HL-60 (cell line): ENCODE measurements around the gene NFIA.

Experiments
- DNase-seq, 2 experiments: peaks; one replicate each; pipeline ENCODE4 v3.0.0-alpha.2; 2010 to 2020; ENCODE audit warnings: low read depth in 1 of 2, low spot score in 1 of 2
- H3K27ac ChIP-seq: fragments of 250-450 bp; sonication (Bioruptor Pico); replicated peaks from 2 replicates; pipeline ENCODE4 v1.5.1; 2020; ENCODE audit warnings: mild to moderate bottlenecking, moderate library complexity
- H3K27me3 ChIP-seq: fragments of 250-450 bp; sonication (Bioruptor Pico); 2 replicates; pipeline ENCODE4 v1.5.1; 2021; ENCODE audit warnings: mild to moderate bottlenecking, moderate library complexity; ENCODE audit not compliant: insufficient read depth, poor library complexity, severe bottlenecking
- H3K4me3 ChIP-seq: replicated peaks from 2 replicates; pipeline ENCODE4 v1.5.1; 2011; ENCODE audit warnings: mild to moderate bottlenecking, control low read depth, low read length; ENCODE audit not compliant: insufficient read depth
- GABPA ChIP-seq: IDR thresholded peaks from 2 replicates; pipeline ENCODE4 v1.6.1; 2012; ENCODE audit warnings: low read depth
- POLR2AphosphoS5 ChIP-seq: IDR thresholded peaks from 2 replicates; pipeline ENCODE4 v1.6.1; 2012; ENCODE audit warnings: low read depth
- SPI1 ChIP-seq: IDR thresholded peaks from 2 replicates; pipeline ENCODE4 v1.6.1; 2012; ENCODE audit warnings: low read depth, mild to moderate bottlenecking, borderline replicate concordance
- TF ChIP-seq, protein P1 (sequence below): IDR thresholded peaks from one replicate; pipeline ENCODE4 v1.5.1; 2011; ENCODE audit warnings: low read length, control low read depth, inconsistent platforms; ENCODE audit not compliant: insufficient read depth
- TF ChIP-seq, protein P2 (sequence below): IDR thresholded peaks from 2 replicates; pipeline ENCODE4 v1.6.1; 2012; ENCODE audit warnings: low read depth; ENCODE audit not compliant: insufficient replicate concordance

The NFIA gene

DNA sequence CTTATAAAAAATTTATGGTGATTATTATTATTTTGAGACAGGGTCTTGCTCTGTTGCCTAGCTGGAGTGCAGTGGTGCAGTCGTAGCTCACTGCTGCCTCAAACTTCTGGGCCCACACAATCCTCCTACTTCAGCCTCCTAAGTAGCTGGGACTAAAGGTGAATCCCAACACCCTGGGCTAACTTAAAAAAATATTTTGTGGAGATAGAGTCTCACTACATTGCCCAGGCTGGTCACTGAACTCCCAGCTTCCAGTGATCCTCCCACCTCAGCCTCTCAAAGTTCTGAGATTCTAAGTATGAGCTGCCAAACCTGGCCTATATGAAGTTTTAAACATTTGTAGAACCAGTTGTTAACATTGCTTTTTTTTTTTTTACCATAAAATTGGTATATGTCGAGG, 18.2 kb downstream of the NFIA start:
- no peak for DNase-seq
- Histone ChIP-seq H3K27me3 (no peaks in the 10 kb centered on the region), H3K27ac (no peak overlapping the region), H3K4me3 (no peak overlapping the region)
- TF ChIP-seq POLR2AphosphoS5, result no peak
- TF ChIP-seq, protein P1, sequence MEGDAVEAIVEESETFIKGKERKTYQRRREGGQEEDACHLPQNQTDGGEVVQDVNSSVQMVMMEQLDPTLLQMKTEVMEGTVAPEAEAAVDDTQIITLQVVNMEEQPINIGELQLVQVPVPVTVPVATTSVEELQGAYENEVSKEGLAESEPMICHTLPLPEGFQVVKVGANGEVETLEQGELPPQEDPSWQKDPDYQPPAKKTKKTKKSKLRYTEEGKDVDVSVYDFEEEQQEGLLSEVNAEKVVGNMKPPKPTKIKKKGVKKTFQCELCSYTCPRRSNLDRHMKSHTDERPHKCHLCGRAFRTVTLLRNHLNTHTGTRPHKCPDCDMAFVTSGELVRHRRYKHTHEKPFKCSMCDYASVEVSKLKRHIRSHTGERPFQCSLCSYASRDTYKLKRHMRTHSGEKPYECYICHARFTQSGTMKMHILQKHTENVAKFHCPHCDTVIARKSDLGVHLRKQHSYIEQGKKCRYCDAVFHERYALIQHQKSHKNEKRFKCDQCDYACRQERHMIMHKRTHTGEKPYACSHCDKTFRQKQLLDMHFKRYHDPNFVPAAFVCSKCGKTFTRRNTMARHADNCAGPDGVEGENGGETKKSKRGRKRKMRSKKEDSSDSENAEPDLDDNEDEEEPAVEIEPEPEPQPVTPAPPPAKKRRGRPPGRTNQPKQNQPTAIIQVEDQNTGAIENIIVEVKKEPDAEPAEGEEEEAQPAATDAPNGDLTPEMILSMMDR, result no peak
- no peak for TF ChIP-seq SPI1
- TF ChIP-seq, protein P2, sequence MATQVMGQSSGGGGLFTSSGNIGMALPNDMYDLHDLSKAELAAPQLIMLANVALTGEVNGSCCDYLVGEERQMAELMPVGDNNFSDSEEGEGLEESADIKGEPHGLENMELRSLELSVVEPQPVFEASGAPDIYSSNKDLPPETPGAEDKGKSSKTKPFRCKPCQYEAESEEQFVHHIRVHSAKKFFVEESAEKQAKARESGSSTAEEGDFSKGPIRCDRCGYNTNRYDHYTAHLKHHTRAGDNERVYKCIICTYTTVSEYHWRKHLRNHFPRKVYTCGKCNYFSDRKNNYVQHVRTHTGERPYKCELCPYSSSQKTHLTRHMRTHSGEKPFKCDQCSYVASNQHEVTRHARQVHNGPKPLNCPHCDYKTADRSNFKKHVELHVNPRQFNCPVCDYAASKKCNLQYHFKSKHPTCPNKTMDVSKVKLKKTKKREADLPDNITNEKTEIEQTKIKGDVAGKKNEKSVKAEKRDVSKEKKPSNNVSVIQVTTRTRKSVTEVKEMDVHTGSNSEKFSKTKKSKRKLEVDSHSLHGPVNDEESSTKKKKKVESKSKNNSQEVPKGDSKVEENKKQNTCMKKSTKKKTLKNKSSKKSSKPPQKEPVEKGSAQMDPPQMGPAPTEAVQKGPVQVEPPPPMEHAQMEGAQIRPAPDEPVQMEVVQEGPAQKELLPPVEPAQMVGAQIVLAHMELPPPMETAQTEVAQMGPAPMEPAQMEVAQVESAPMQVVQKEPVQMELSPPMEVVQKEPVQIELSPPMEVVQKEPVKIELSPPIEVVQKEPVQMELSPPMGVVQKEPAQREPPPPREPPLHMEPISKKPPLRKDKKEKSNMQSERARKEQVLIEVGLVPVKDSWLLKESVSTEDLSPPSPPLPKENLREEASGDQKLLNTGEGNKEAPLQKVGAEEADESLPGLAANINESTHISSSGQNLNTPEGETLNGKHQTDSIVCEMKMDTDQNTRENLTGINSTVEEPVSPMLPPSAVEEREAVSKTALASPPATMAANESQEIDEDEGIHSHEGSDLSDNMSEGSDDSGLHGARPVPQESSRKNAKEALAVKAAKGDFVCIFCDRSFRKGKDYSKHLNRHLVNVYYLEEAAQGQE, result no peak
- no peak for TF ChIP-seq GABPA

DNA sequence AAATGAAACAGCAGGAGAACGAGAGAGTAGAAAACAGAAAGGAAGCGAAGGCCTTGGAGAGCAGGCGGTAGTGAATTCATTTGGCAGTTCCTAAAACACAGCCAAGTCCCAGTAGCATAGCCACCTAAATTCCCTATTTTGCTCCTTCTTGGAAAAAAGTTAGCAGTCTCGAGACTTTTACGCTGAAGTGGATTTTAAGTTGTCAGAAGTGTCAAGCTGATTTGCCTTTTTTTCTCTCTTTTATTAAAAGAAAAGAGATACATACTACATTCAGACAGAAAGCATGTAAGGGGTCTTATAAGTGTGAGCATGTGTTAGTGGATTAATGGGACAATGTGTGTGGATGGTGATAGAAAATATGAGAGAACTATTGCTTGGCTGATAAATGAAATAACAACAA, 19.2 kb downstream of the NFIA start:
- no peak overlapping the region for H3K27ac ChIP-seq
- TF ChIP-seq GABPA (no peak), POLR2AphosphoS5 (no peak), SPI1 (no peak)
- TF ChIP-seq, protein P1, result no peak
- TF ChIP-seq, protein P2, result no peak
- no peaks in the 10 kb centered on the region for H3K27me3 ChIP-seq
- DNase-seq, result no peak
- no peak overlapping the region for H3K4me3 ChIP-seq

DNA sequence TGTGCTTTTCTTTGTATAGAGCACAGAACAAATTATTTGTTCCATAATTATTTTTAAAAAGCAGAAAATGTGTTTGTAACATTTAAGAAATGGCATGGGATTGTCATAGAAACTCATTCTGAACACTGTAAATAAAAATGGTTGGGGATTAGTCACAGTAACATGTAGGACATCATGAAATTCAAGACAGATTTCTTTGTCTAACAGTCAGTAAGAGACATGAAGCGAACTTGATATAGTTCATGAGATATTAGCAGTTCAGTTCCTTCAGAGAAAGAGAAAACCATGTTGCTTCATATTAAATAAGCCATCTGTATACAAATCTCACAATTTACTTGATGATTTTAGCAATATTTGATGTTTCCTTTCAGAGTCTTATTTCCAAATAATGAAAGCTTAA, 19.7 kb downstream of the NFIA start:
- H3K27ac ChIP-seq, result no peak overlapping the region
- H3K4me3 ChIP-seq, result no peak overlapping the region
- TF ChIP-seq GABPA, result no peak
- no peak for TF ChIP-seq SPI1

DNA sequence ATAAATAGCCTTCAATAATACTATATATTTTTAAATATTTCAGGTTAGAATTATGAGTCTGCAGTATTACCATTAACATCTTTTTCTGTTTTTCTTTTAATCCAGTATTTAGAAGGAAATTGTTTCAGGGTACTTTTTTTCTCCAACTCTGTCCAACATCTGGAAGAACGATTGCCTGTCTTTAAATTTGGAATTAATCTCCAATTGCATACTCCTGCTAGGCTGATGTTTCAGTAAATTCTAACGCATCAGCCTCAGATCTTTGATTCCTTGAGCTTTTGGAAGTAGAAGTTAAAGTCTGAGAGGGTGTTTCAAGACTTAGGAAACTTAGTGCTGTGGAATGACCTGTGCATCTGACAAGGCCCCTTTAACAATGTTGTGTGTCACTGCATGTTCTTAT, 20.3 kb downstream of the NFIA start:
- no peak overlapping the region for H3K4me3 ChIP-seq
- no peak for TF ChIP-seq GABPA
- no peak for TF ChIP-seq POLR2AphosphoS5
- TF ChIP-seq, protein P1, result no peak
- TF ChIP-seq, protein P2, result no peak
- TF ChIP-seq SPI1, result no peak
- H3K27ac ChIP-seq, result no peak overlapping the region
- no peak for DNase-seq
- H3K27me3 ChIP-seq, result no peaks in the 10 kb centered on the region

More for the DNA sequence above, 19.7 kb downstream of the NFIA start:
- DNase-seq, result no peak
- no peaks in the 10 kb centered on the region for H3K27me3 ChIP-seq
